ENCODE results near the gene MBNL2.

MBNL2 gene

DNA sequence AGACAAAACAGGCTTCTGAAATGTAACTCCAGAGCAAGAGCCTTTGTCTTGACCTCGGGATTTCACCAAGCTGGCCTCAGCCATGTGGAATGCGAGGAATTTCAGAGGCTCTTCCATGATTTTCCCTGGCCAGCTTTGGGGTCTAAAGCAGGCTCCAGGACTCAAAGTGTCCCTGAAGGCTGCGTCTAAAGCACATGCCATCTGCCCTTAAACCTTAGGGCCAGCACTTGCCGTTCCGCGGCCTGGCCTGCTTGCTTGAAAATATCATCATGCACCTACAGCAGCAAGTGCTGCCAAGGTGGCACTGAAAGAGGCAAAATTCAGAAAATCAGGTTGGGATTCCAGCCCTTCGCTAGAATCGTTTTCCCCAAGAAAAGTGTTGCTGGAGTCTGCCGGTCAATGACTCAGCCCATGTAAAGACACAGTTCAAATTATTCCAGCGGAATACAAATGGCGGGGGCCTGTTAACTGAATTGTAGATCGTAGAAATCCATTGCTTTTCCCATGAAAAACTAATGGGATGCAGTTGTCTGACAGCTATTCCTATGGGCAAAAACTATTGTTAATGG is 106.2 kb downstream of the MBNL2 start:
- DNase-seq, result no peak
- in situ Hi-C loops (cut with MboI; ENCODE audit: low pct_unique_long_range_greater_than_20kb, low sequenced_read_pairs), result loop anchor here (25.0 kb wide), 1 partner anchor 216 kb away; no protein-coding TSS in a partner anchor

DNA sequence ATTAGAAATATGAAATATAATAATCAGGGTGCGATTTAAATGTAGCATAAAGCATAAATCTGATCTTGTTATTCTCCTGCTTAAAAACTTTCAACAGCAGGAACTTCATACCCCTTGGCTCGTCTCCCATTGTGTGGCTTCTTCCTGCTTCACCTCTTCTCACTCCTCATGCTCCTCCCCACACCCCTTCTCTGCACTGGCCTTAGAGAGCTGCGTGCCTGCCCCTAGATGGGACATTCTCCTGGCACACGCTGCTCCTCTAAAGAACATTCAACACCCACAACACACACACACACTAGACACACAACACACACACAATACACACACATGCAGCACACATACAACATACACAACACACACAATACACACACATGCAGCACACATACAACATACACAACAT is 107.2 kb downstream of the MBNL2 start:
- in situ Hi-C loops (cut with MboI; ENCODE audit: low pct_unique_long_range_greater_than_20kb, low sequenced_read_pairs), result loop anchor here (25.0 kb wide), 1 partner anchor 217 kb away; no protein-coding TSS in a partner anchor

GRCh38 chr13:97330448-97330847 is 108.3 kb downstream of the MBNL2 start:
- DNase-seq, result no peak
- in situ Hi-C loops (cut with MboI; ENCODE audit: low pct_unique_long_range_greater_than_20kb, low sequenced_read_pairs), result loop anchor here (25.0 kb wide), 1 partner anchor 218 kb away; no protein-coding TSS in a partner anchor

More for the DNA sequence above, 107.2 kb downstream of the MBNL2 start:
- DNase-seq, result no peak

DNA sequence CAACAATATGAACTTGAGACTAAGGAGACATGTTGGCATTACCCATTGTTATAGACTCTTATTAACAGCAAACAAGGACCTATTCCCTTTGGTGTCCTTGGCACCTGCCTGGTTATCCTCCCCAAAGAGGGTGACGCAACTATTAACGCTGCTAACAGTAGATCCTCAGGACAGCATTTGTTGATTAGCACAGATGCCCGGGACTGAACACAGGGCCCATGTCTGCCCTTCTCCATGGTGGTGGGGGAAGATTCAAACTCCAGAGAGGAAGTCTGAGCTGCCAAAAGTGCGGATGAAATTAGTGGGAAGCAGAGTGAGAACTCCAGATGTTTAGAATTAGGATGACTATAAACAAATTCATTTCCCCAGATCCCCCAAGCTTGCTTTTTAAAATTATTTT is 110.6 kb downstream of the MBNL2 start:
- in situ Hi-C loops (cut with MboI; ENCODE audit: low pct_unique_long_range_greater_than_20kb, low sequenced_read_pairs), result loop anchor here (25.0 kb wide), 1 partner anchor 220 kb away; no protein-coding TSS in a partner anchor
- no peak for DNase-seq

DNA sequence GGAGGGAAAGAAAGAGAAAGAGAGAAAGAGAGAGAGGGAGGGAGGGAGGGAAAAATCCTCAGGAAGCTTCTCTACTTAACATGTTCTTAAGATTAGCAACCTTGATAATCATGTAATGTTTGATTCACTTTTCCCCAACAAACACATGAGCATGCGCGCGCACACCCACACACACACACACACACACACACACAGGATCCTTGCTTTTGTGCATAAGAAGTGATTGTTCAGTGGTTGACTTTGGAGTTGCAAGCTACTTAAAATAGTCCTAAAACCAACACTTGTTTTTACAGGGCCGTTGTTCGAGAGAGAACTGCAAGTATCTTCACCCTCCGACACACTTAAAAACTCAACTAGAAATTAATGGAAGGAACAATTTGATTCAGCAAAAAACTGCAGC is 111.8 kb downstream of the MBNL2 start:
- in situ Hi-C loops (cut with MboI; ENCODE audit: low pct_unique_long_range_greater_than_20kb, low sequenced_read_pairs), result loop anchor here (25.0 kb wide), 1 partner anchor 222 kb away; no protein-coding TSS in a partner anchor

DNA sequence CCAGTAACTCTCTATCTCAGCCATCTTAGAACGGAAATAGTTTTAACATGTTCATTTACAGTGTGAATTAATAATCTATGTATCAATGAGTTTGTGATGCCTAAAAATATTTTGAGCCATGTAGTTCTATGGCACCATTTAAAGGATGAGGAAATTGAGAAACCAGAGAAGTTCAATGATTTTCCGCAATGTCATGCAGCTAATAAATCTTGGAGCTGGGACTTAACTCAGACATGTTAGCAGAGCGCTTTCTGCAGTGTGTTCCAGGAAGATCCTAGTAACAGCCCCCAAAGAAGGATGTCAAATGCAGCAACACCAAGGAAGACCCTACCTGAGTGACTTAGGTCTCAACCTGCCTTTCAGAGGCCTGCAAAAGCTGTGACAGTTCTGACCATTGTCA is 112.6 kb downstream of the MBNL2 start:
- DNase-seq, result no peak
- in situ Hi-C loops (cut with MboI; ENCODE audit: low pct_unique_long_range_greater_than_20kb, low sequenced_read_pairs), result loop anchor here (25.0 kb wide), 1 partner anchor 222 kb away; no protein-coding TSS in a partner anchor

More for the DNA sequence above, 111.8 kb downstream of the MBNL2 start:
- DNase-seq, result no peak

GRCh38 chr13:97335488-97336134 is 113.5 kb downstream of the MBNL2 start:
- no peak for DNase-seq
- in situ Hi-C loops (cut with MboI; ENCODE audit: low pct_unique_long_range_greater_than_20kb, low sequenced_read_pairs), result loop anchor here (25.0 kb wide), 1 partner anchor 223 kb away; no protein-coding TSS in a partner anchor

- DNase-seq, result no peak
- in situ Hi-C loops (cut with MboI; ENCODE audit: low pct_unique_long_range_greater_than_20kb, low sequenced_read_pairs), result loop anchor here (25.0 kb wide), 1 partner anchor 226 kb away; no protein-coding TSS in a partner anchor
Measured at GRCh38 chr13:97337985-97338499, 115.9 kb downstream of the MBNL2 start.

GRCh38 chr13:97338571-97338970 is 116.4 kb downstream of the MBNL2 start:
- no peak for DNase-seq
- in situ Hi-C loops (cut with MboI; ENCODE audit: low pct_unique_long_range_greater_than_20kb, low sequenced_read_pairs), result loop anchor here (25.0 kb wide), 1 partner anchor 226 kb away; no protein-coding TSS in a partner anchor

DNA sequence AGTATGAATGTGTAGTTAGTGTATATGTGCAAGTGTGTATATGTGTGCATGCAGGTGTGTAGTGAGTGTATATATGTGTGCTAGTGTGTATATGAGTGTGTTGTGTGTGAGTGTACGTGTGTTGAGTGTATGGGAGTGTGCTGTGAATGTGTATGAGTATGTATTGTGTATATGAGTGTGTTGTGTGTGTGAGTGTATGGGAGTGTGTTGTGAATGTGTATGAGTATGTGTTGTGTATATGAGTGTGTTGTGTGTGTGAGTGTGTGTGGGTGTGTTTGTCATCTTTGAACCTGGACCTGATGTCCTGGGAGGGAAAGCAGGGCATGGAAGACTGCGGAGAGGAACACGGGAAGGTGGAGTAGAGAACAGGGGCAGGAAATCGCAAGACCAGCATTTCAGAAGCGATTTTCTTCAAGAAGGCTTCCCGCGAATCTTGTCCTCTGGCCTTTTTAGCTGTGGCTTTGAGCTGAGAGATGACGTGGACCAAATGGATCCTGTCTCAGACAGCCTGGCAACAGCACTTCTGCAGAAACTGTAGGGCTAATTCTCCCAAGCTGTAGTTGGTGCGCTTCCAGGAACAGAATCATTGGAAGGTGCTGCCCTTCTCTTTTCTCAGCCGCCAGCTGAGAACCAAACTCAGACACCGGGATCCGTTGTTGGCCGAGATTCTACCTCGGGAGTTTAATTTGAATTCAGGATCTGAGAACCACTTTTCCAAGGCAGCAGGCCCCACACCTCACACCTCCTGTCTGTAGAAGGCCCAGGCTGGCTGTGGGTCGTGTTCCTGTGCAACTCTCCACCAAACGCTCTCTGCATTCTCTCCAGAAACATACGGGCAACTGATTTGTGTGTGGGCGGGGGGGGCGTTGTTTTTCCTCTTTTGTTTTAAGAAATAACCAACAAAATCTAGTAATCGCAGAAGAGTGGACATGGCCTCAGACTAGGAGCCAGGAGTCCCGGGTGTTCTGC is 117.2 kb downstream of the MBNL2 start:
- DNase-seq, result no peak
- in situ Hi-C loops (cut with MboI; ENCODE audit: low pct_unique_long_range_greater_than_20kb, low sequenced_read_pairs), result loop anchor here (25.0 kb wide), 1 partner anchor 227 kb away; no protein-coding TSS in a partner anchor

DNA sequence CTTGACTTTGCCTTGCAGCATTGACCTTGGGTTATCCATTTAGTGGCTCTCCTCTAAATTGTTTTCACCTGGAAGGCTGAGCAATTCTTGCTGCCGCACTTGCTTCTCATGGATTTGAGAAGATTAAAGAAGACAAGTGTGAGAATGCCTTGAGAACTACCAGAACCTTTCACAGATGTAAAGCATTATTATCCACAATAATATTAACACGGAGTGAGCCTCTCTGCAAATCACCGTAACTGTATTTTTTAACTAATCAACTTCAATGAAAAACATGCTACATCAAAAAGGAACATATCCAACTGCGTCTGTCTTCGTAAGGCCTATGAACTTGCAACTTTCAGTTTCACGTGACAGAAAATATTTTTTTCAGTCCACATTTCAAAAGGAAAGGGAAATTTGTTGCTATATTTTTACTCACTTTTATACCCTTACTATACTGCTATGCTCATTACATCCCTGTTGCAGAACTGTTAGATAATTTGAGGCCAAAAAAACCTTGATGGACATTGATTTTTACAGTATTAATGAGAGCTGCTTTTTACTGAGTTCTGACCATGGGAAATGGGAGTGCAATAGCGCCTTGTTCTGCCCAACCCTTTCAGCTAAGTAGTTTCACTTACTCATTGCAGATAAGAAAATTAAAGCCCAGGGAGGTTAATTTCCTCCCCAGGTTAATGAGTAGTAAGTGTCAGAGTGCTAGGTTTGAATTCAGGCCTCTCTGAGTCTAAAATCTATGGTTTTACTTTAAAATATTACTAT is 118.0 kb downstream of the MBNL2 start:
- in situ Hi-C loops (cut with MboI; ENCODE audit: low pct_unique_long_range_greater_than_20kb, low sequenced_read_pairs), result loop anchor here (25.0 kb wide), 1 partner anchor 228 kb away; no protein-coding TSS in a partner anchor

DNA sequence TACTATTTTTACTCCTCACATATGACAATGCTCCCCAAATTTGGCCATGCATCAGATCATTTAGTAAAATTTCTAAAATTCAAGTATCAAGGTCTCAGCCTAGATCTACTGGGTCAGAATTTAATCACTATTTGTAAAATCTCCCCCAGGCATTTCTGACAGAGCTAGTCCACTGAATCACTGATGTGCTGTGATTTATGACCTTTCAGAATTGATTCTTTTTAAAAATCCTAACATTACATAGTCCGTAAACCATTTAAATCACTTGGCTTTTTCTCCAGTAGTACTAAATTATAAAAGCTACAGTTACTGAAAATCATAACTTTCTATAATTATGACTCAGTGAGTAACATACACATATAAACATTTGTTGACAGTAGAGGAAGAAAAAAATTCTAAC is 119.0 kb downstream of the MBNL2 start:
- in situ Hi-C loops (cut with MboI; ENCODE audit: low pct_unique_long_range_greater_than_20kb, low sequenced_read_pairs), result loop anchor here (25.0 kb wide), 1 partner anchor 229 kb away; no protein-coding TSS in a partner anchor
- DNase-seq, result no peak

More for the DNA sequence above, 118.0 kb downstream of the MBNL2 start:
- DNase-seq, result no peak

- DNase-seq, result no peak
Measured at GRCh38 chr13:97342136-97342535, 120.0 kb downstream of the MBNL2 start.

GRCh38 chr13:97342936-97343335 is 120.8 kb downstream of the MBNL2 start:
- in situ Hi-C loops (cut with MboI; ENCODE audit: low pct_unique_long_range_greater_than_20kb, low sequenced_read_pairs), result loop anchor here (25.0 kb wide), 1 partner anchor 231 kb away; no protein-coding TSS in a partner anchor
- DNase-seq, result no peak

More at GRCh38 chr13:97342136-97342535, 120.0 kb downstream of the MBNL2 start:
- in situ Hi-C loops (cut with MboI; ENCODE audit: low pct_unique_long_range_greater_than_20kb, low sequenced_read_pairs), result loop anchor here (25.0 kb wide), 1 partner anchor 230 kb away; no protein-coding TSS in a partner anchor

DNA sequence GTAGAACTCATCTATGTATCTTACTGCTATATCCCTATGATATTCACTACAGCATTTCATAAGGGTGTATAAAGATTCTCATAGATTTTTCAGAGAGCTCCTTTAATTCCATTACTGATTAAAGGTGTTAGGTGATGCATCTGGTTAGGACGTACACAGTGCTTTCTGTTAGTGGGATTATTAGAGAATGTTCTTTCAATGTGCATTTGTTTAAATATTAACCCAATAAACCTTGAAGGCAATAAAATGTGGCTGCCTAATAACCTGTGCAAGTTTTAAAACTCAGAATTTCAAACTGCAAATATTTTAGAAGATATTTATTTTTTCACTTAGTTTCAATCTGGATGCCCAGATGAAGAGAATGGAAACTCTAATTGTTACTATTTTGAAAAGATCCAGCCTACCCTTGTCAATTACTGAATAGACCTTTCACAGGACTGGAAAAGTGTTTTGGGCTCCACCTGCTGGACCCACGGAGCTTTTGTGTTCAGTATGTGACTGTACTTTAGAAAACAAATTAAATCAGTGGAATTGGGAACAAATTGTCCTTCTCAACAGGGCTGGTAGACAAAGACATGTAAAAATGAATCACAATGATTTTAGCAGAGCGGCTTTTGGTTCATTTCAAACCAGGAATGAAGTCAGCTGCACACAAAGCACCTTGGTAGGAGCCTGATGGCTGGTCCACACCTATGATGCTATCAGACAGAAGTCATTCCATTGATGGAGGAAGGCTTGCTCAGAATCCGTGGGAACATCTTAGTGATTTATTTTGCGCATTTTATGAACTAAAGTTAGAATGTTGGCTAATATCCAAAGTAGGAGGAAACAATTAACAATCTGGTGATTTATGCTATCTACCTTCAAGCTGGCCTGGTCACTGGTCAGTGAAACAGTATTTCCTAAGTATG is 122.4 kb downstream of the MBNL2 start:
- in situ Hi-C loops (cut with MboI; ENCODE audit: low pct_unique_long_range_greater_than_20kb, low sequenced_read_pairs), result loop anchor here (25.0 kb wide), 1 partner anchor 232 kb away; no protein-coding TSS in a partner anchor
- DNase-seq, result peak; percentile 30

GRCh38 chr13:97346097-97346496 is 124.0 kb downstream of the MBNL2 start:
- DNase-seq, result no peak
- in situ Hi-C loops (cut with MboI; ENCODE audit: low pct_unique_long_range_greater_than_20kb, low sequenced_read_pairs), result loop anchor here (25.0 kb wide), 1 partner anchor 234 kb away; no protein-coding TSS in a partner anchor

Measured in KBM-7 (cell line).